HG03460 (cell line): Measurements from ENCODE around the gene DNTT.

ENCODE experiments used
- ATAC-seq: cut with Tn5 transposase; IDR thresholded peaks from one replicate; pipeline ENCODE4 v1.9.1; 2021; ENCODE audit not compliant: unreplicated experiment

The DNTT gene

GRCh38 chr10:96339956-96340904 is 36.0 kb downstream of the DNTT start:
- no peak for ATAC-seq

GRCh38 chr10:96341219-96342182 is 37.3 kb downstream of the DNTT start:
- no peak for ATAC-seq

GRCh38 chr10:96342402-96342801 is 38.2 kb downstream of the DNTT start:
- no peak for ATAC-seq

GRCh38 chr10:96344178-96344577 is 39.9 kb downstream of the DNTT start:
- ATAC-seq: no peak

- ATAC-seq: no peak
Observed at GRCh38 chr10:96345222-96345621, 41.0 kb downstream of the DNTT start.

- no peak for ATAC-seq
Observed at GRCh38 chr10:96346295-96346694, 42.1 kb downstream of the DNTT start.

GRCh38 chr10:96352027-96352426 is 47.8 kb downstream of the DNTT start:
- no peak for ATAC-seq

- no peak for ATAC-seq
Observed at GRCh38 chr10:96352582-96352981, 48.3 kb downstream of the DNTT start.

- ATAC-seq: no peak
Observed at GRCh38 chr10:96357038-96357620, 52.9 kb downstream of the DNTT start.

GRCh38 chr10:96358851-96359540 is 54.8 kb downstream of the DNTT start, which contains the start of gene OPALIN:
TSS of gene OPALIN (minus strand) at chr10:96359002. CDS start at chr10:96358896, 106 bp downstream.
- ATAC-seq: no peak

GRCh38 chr10:96359616-96360015 is 55.4 kb downstream of the DNTT start:
- ATAC-seq: no peak

GRCh38 chr10:96360331-96360730 is 56.1 kb downstream of the DNTT start:
- no peak for ATAC-seq

- no peak for ATAC-seq
Observed at GRCh38 chr10:96360766-96361165, 56.5 kb downstream of the DNTT start.

GRCh38 chr10:96365571-96365970 is 61.3 kb downstream of the DNTT start:
- no peak for ATAC-seq

GRCh38 chr10:96366508-96366907 is 62.3 kb downstream of the DNTT start:
- ATAC-seq: no peak

- no peak for ATAC-seq
Observed at GRCh38 chr10:96367470-96367869, 63.2 kb downstream of the DNTT start.

- no peak for ATAC-seq
Observed at GRCh38 chr10:96368971-96369370, 64.7 kb downstream of the DNTT start.

- no peak for ATAC-seq
Observed at GRCh38 chr10:96369890-96370583, 65.8 kb downstream of the DNTT start.

- ATAC-seq: no peak
Observed at GRCh38 chr10:96370584-96371157, 66.4 kb downstream of the DNTT start.

- ATAC-seq: no peak
Observed at GRCh38 chr10:96371356-96371755, 67.1 kb downstream of the DNTT start.
